Coronary artery (tissue), 2 donors: ENCODE measurements around the gene SPSB1.

Experiments
- DNase-seq: peaks from one replicate; pipeline ENCODE4 v3.0.0-alpha.2; 2017; ENCODE audit warnings: low spot score
- H3K27ac ChIP-seq, 2 donors: fragments of 200-600 bp; sonication (generic); one replicate each; pipeline ENCODE4 v1.5.1; 2016 to 2019
- H3K4me3 ChIP-seq: fragments of 200-600 bp; sonication (generic); 2 replicates; pipeline ENCODE4 v1.5.1; 2016; ENCODE audit warnings: mild to moderate bottlenecking, moderate library complexity
- CTCF ChIP-seq: fragments of 200-600 bp; sonication (generic); IDR thresholded peaks from one replicate; pipeline ENCODE4 v1.5.1; 2019; ENCODE audit warnings: antibody characterized with exemption

Gene SPSB1

GRCh38 chr1:9371951-9372350, 79.3 kb downstream of the SPSB1 start:
- no peak for DNase-seq
- no peak for TF ChIP-seq CTCF
- peak overlapping the region; percentile 88 to 91 for H3K27ac ChIP-seq
- peak overlapping the region; percentile 33 for H3K4me3 ChIP-seq

- no peak for DNase-seq
- H3K27ac ChIP-seq: peak overlapping the region; percentile 88 to 91
- H3K4me3 ChIP-seq: no peak overlapping the region
- no peak for TF ChIP-seq CTCF
These were observed 80.9 kb downstream of the SPSB1 start for GRCh38 chr1:9373619-9374018.

- no peak for DNase-seq
- Histone ChIP-seq H3K27ac (peak overlapping the region; percentile 88 to 91), H3K4me3 (no peak overlapping the region)
- TF ChIP-seq CTCF: no peak
These were observed 82.2 kb downstream of the SPSB1 start for GRCh38 chr1:9374748-9375341.

DNA sequence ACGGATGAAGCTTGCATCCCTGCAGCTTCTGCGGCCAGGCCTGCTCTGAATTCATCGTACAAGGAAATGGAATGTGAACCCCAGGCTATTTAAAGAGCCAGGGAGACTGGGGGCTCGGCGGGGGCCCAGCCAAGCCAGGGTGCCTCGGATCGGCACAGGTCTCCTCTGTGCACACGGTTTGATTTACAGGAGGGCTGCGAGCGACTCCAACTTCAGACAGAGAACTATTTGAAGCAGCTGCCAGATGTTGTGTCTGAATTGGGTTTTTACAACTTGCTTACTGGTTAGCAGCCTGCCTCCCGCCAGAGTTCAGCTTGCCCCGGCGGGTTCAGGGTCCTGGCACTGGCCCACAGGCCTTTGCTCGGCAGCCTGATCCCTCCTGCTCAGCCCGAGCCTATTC, 83.2 kb downstream of the SPSB1 start:
- peak overlapping the region; percentile 7 for H3K4me3 ChIP-seq
- peak overlapping the region; percentile 88 to 91 for H3K27ac ChIP-seq
- DNase-seq: peak; percentile 85
- TF ChIP-seq CTCF: no peak

GRCh38 chr1:9376430-9376829, 83.7 kb downstream of the SPSB1 start:
- TF ChIP-seq CTCF: no peak
- Histone ChIP-seq H3K4me3 (peak overlapping the region; percentile 7), H3K27ac (peak overlapping the region; percentile 88 to 91)
- no peak for DNase-seq

- Histone ChIP-seq H3K4me3 (peak overlapping the region; percentile 43), H3K27ac (peak overlapping the region; percentile 88 to 91)
- no peak for TF ChIP-seq CTCF
- DNase-seq: peak; percentile 95
These were observed 84.2 kb downstream of the SPSB1 start for GRCh38 chr1:9376886-9377333.

- no peak for TF ChIP-seq CTCF
- peak overlapping the region; percentile 88 to 91 for H3K27ac ChIP-seq
- no peak for DNase-seq
- H3K4me3 ChIP-seq: no peak overlapping the region
These were observed 86.1 kb downstream of the SPSB1 start for GRCh38 chr1:9378801-9379200.
